Neural crest cell (in vitro differentiated cells): Measurements from ENCODE around the gene ARRDC3. TPM values are rescaled to one million over a fixed set of nuclear protein-coding genes. Genes with fewer than 3 reads are reported as not detected.
"Not testable (repeated sequence)": the region's sequence is repeated elsewhere in the genome, so short reads cannot be mapped to it uniquely, and the experiment has no call there.

ENCODE experiments used
- DNase-seq: peaks from one replicate; pipeline ENCODE4 v3.0.0; 2021; ENCODE audit warnings: low read depth, mixed read lengths, low spot score
- H3K27ac Mint-ChIP-seq: one replicate; pipeline ENCODE4 v1.8.0; 2021; ENCODE audit warnings: mild to moderate bottlenecking, mixed read lengths; ENCODE audit not compliant: unreplicated experiment
- H3K27me3 Mint-ChIP-seq: 2 replicates; pipeline ENCODE4 v1.8.0; 2021; ENCODE audit warnings: low read depth, mild to moderate bottlenecking, mixed read lengths
- H3K36me3 Mint-ChIP-seq: 2 replicates; pipeline ENCODE4 v1.8.0; 2021; ENCODE audit warnings: low read depth, mild to moderate bottlenecking, mixed read lengths
- H3K4me1 Mint-ChIP-seq: 2 replicates; pipeline ENCODE4 v1.8.0; 2021; ENCODE audit warnings: mixed read lengths
- H3K4me3 Mint-ChIP-seq: one replicate; pipeline ENCODE4 v1.8.0; 2021; ENCODE audit warnings: mild to moderate bottlenecking, mixed read lengths
- H3K9me3 Mint-ChIP-seq: 2 replicates; pipeline ENCODE4 v1.8.0; 2021; ENCODE audit warnings: mixed read lengths
- CTCF ChIP-seq: fragments of 200-600 bp; sonication (generic); conservative IDR thresholded peaks from 2 replicates; pipeline ENCODE4 v1.5.0; 2021; ENCODE audit warnings: antibody characterized with exemption, mild to moderate bottlenecking
- total RNA-seq: library from RNA; stranded (reverse); gene quantifications from 2 replicates; pipeline ENCODE4 v1.2.1, GENCODE V29; 2021

Gene ARRDC3
- total RNA-seq, 1 donor from 2014 or later, result 59.7 TPM

- no peak for TF ChIP-seq CTCF
- H3K4me1 Mint-ChIP-seq, result peaks cover 18% of the 10 kb centered on the region
- H3K27me3 Mint-ChIP-seq, result no peaks in the 10 kb centered on the region
- H3K4me3 Mint-ChIP-seq, result no peak overlapping the region
- no peak for DNase-seq
- no peak overlapping the region for H3K27ac Mint-ChIP-seq
- H3K9me3 Mint-ChIP-seq, result no peaks in the 10 kb centered on the region
- no peaks in the 10 kb centered on the region for H3K36me3 Mint-ChIP-seq
These were observed 25.3 kb downstream of the ARRDC3 start for GRCh38 chr5:91357806-91358205.

- H3K27ac Mint-ChIP-seq, result no peak overlapping the region
- H3K36me3 Mint-ChIP-seq, result no peaks in the 10 kb centered on the region
- TF ChIP-seq CTCF, result no peak
- peaks cover 20% of the 10 kb centered on the region for H3K4me1 Mint-ChIP-seq
- H3K9me3 Mint-ChIP-seq, result no peaks in the 10 kb centered on the region
- DNase-seq, result no peak
- no peak overlapping the region for H3K4me3 Mint-ChIP-seq
- peaks cover under 1% of the 10 kb centered on the region for H3K27me3 Mint-ChIP-seq
These were observed 26.0 kb downstream of the ARRDC3 start for GRCh38 chr5:91357012-91357634.

DNA sequence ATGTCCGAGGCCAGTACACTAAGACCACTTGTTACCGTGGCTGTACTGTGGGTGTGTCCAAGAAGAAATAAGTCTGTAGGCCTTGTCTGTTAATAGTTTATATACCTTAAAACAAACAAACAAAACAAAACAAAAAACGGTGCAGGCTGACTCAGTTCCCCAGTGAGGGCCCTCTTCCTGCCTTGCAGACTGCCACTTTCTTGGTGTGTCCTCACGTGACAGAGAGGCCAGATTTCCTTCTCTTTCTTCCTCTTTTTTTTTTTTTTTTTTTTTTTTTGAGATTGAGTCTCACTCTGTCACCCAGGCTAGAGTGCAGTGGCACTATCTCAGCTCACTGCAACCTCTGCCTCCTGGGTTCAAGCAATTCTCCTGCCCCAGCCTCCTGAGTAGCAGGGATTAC lies 28.2 kb downstream of the ARRDC3 start:
- not testable (repeated sequence) for H3K4me3 Mint-ChIP-seq, H3K27ac Mint-ChIP-seq, H3K9me3 Mint-ChIP-seq, H3K36me3 Mint-ChIP-seq, H3K27me3 Mint-ChIP-seq, DNase-seq
- H3K4me1 Mint-ChIP-seq, result peaks cover 20% of the 10 kb centered on the region

- DNase-seq, result no peak
- Mint-ChIP-seq H3K9me3 (peaks cover 4% of the 10 kb centered on the region), H3K27ac (no peak overlapping the region), H3K4me1 (peaks cover 20% of the 10 kb centered on the region), H3K4me3 (no peak overlapping the region), H3K36me3 (no peaks in the 10 kb centered on the region), H3K27me3 (peaks cover 8% of the 10 kb centered on the region)
- no peak for TF ChIP-seq CTCF
These were observed 30.1 kb downstream of the ARRDC3 start for GRCh38 chr5:91352831-91353695.

DNA sequence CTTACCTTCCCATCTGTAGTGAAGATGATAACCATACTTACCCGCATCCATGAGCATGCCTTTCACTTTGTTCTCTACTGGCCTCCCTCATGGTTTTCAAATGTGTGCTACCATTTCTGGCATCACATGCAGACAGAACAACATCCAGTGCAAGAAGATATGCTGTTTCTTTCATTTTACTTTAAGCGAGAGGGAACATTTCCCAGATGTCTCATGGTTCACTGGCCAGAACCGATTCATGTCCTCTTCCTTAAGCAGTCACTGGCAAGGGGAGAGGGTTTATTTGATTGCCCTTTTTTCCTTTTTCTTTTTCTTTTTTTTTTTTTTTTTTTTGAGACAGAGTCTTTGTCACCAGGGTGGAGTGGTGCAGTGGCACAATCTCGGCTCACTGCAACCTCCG lies 37.7 kb downstream of the ARRDC3 start:
- no peaks in the 10 kb centered on the region for H3K27me3 Mint-ChIP-seq
- no peak overlapping the region for H3K4me3 Mint-ChIP-seq
- TF ChIP-seq CTCF, result no peak
- peaks cover 4% of the 10 kb centered on the region for H3K9me3 Mint-ChIP-seq
- no peaks in the 10 kb centered on the region for H3K36me3 Mint-ChIP-seq
- H3K4me1 Mint-ChIP-seq, result peaks cover 5% of the 10 kb centered on the region
- H3K27ac Mint-ChIP-seq, result no peak overlapping the region
- DNase-seq, result no peak

DNA sequence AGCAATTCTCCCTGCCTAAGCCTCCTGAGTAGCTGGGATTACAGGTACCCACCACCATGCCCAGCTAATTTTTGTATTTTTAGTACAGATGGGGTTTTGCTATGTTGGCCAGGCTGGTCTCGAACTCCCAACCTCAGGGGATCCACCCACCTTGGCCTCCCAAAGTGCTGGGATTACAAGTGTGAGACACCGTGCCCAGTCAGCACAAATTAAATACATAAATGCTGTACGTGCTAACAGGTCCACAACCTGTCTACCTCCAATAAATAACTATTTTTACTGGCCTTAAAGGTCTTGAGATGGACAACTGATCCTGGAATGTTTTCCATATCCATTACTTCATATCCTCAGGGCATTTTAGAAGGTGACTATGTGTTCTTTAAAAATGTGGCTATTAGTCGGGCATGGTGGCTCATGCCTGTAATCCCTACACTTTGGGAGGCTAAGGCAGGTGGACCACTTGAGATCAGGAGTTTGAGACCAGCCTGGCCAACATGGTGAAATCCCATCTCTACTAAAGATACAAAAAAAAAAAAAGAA lies 38.4 kb downstream of the ARRDC3 start:
- H3K27me3 Mint-ChIP-seq, H3K36me3 Mint-ChIP-seq, H3K27ac Mint-ChIP-seq, H3K9me3 Mint-ChIP-seq, DNase-seq, H3K4me3 Mint-ChIP-seq, H3K4me1 Mint-ChIP-seq: not testable (repeated sequence)
